ENCODE results near the gene EPGN. TPM values are rescaled to one million over a fixed set of nuclear protein-coding genes. Genes with fewer than 3 reads are reported as not detected.

The EPGN gene
- total and polyA plus RNA-seq, 10 donors = 0.05 to 1.2 (median 0.46) TPM; not detected in 7

- WGBS, 5 donors = 87 to 98% (median 97%) methylated on average over 3 of the region's 3 CpGs
- H3K4me1 ChIP-seq = no peaks in the 10 kb centered on the region
- H3K27me3 ChIP-seq (replicated peaks in 1 of 7) = no peaks in the 10 kb centered on the region
Observed at GRCh38 chr4:74279716-74280115, 28.6 kb upstream of the EPGN start.

DNA sequence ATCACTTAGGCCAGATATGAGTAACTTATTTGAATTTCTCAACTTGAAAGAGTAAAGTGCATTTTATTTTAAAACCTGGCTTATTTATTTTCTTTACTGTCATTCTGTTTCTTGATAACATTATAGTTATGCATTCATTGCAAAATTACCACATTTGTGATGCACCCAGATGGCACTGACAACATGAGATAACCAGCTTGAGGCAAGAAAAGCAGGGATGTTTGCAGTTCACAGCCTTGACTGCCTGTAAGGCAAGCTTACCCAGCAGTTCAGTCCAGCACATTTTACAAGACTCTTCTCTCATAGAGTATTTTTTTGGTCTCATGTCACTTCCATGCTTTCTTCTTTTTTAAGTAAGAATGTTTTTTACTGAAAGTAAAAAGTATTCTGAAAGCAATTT lies 25.3 kb upstream of the EPGN start:
- intact Hi-C loops (cut with DNase I; ENCODE audit: low total_unique reads) = no loop called here
- H3K27me3 ChIP-seq (replicated peaks in 1 of 7) = no peaks in the 10 kb centered on the region
- no peak overlapping the region for H3K4me3 ChIP-seq
- H3K4me1 ChIP-seq = no peaks in the 10 kb centered on the region
- TF ChIP-seq POLR2A (IDR thresholded peaks at IDR 0.05) (no peak), POLR2AphosphoS5 (IDR thresholded peaks at IDR 0.05) (no peak)
- TF ChIP-seq, protein P1, sequence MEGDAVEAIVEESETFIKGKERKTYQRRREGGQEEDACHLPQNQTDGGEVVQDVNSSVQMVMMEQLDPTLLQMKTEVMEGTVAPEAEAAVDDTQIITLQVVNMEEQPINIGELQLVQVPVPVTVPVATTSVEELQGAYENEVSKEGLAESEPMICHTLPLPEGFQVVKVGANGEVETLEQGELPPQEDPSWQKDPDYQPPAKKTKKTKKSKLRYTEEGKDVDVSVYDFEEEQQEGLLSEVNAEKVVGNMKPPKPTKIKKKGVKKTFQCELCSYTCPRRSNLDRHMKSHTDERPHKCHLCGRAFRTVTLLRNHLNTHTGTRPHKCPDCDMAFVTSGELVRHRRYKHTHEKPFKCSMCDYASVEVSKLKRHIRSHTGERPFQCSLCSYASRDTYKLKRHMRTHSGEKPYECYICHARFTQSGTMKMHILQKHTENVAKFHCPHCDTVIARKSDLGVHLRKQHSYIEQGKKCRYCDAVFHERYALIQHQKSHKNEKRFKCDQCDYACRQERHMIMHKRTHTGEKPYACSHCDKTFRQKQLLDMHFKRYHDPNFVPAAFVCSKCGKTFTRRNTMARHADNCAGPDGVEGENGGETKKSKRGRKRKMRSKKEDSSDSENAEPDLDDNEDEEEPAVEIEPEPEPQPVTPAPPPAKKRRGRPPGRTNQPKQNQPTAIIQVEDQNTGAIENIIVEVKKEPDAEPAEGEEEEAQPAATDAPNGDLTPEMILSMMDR (IDR thresholded peaks at IDR 0.05 in 8 of 11, conservative IDR thresholded peaks at IDR 0.05 in 3 of 11) = no peak
- H3K9me3 ChIP-seq = no peaks in the 10 kb centered on the region
- no peak for DNase-seq
- H3K36me3 ChIP-seq = no peaks in the 10 kb centered on the region
- no peak overlapping the region for H3K27ac ChIP-seq

More at GRCh38 chr4:74279716-74280115, 28.6 kb upstream of the EPGN start:
- no peak overlapping the region for H3K27ac ChIP-seq
- no peaks in the 10 kb centered on the region for H3K9me3 ChIP-seq
- no peaks in the 10 kb centered on the region for H3K36me3 ChIP-seq
- no peak for DNase-seq
- TF ChIP-seq POLR2A (IDR thresholded peaks at IDR 0.05) = no peak
- TF ChIP-seq, protein P1 (IDR thresholded peaks at IDR 0.05 in 8 of 11, conservative IDR thresholded peaks at IDR 0.05 in 3 of 11) = no peak
- TF ChIP-seq POLR2AphosphoS5 (IDR thresholded peaks at IDR 0.05) = no peak
- H3K4me3 ChIP-seq = no peak overlapping the region
- intact Hi-C loops (cut with DNase I; ENCODE audit: low total_unique reads) = no loop called here

GRCh38 chr4:74283614-74284013 lies 24.7 kb upstream of the EPGN start:
- Histone ChIP-seq H3K4me3 (no peak overlapping the region), H3K4me1 (no peaks in the 10 kb centered on the region), H3K9me3 (no peaks in the 10 kb centered on the region), H3K36me3 (no peaks in the 10 kb centered on the region), H3K27me3 (replicated peaks in 1 of 7) (no peaks in the 10 kb centered on the region), H3K27ac (no peak overlapping the region)
- intact Hi-C loops (cut with DNase I; ENCODE audit: low total_unique reads) = no loop called here
- no peak for DNase-seq
- 76 to 99% (median 86%) methylated on average over 2 of the region's 2 CpGs for WGBS, 5 donors
- TF ChIP-seq POLR2AphosphoS5 (IDR thresholded peaks at IDR 0.05) = no peak

GRCh38 chr4:74284053-74284452 lies 24.2 kb upstream of the EPGN start:
- intact Hi-C loops (cut with DNase I; ENCODE audit: low total_unique reads) = no loop called here
- Histone ChIP-seq H3K27ac (no peak overlapping the region), H3K36me3 (no peaks in the 10 kb centered on the region), H3K4me3 (no peak overlapping the region), H3K27me3 (replicated peaks in 1 of 7) (no peaks in the 10 kb centered on the region), H3K9me3 (no peaks in the 10 kb centered on the region), H3K4me1 (no peaks in the 10 kb centered on the region)
- WGBS, 5 donors = 87 to 92% (median 91%) methylated on average over 3 of the region's 3 CpGs
- DNase-seq = no peak
- TF ChIP-seq POLR2A (IDR thresholded peaks at IDR 0.05) (no peak), POLR2AphosphoS5 (IDR thresholded peaks at IDR 0.05) (no peak)
- TF ChIP-seq, protein P1 (IDR thresholded peaks at IDR 0.05 in 8 of 11, conservative IDR thresholded peaks at IDR 0.05 in 3 of 11) = no peak

- 87 to 97% (median 94%) methylated on average over 1 of the region's 1 CpG for WGBS, 5 donors
- TF ChIP-seq POLR2A (IDR thresholded peaks at IDR 0.05) (no peak), POLR2AphosphoS5 (IDR thresholded peaks at IDR 0.05) (no peak)
- TF ChIP-seq, protein P1 (IDR thresholded peaks at IDR 0.05 in 8 of 11, conservative IDR thresholded peaks at IDR 0.05 in 3 of 11) = no peak
- H3K4me3 ChIP-seq = no peak overlapping the region
- H3K27me3 ChIP-seq (replicated peaks in 1 of 7) = no peaks in the 10 kb centered on the region
- H3K36me3 ChIP-seq = no peaks in the 10 kb centered on the region
- no peak overlapping the region for H3K27ac ChIP-seq
- DNase-seq = no peak
- peaks cover 0 to under 1% (median 0%) of the 10 kb centered on the region in 8 donors for H3K9me3 ChIP-seq
- no peaks in the 10 kb centered on the region for H3K4me1 ChIP-seq
- intact Hi-C loops (cut with DNase I; ENCODE audit: low total_unique reads) = no loop called here
Observed at GRCh38 chr4:74287164-74287563, 21.1 kb upstream of the EPGN start.
